ENCODE results near the gene MAD2L1BP.

- no peak for TF ChIP-seq ZNF317 (CRISPR knock-in tag; IDR thresholded peaks at IDR 0.05; ENCODE audit: borderline replicate concordance, low read depth)
- TF ChIP-seq MAX (CRISPR knock-in tag; IDR thresholded peaks at IDR 0.05): no peak
- TF ChIP-seq HMGXB4 (CRISPR knock-in tag; IDR thresholded peaks at IDR 0.05): no peak
- no peak for TF ChIP-seq SP1 (CRISPR knock-in tag; conservative IDR thresholded peaks at IDR 0.05)
- no peak for TF ChIP-seq NR2C2 (CRISPR knock-in tag; IDR thresholded peaks at IDR 0.05)
- no peak for TF ChIP-seq KAT7 (CRISPR knock-in tag; IDR thresholded peaks at IDR 0.05; ENCODE audit: borderline replicate concordance)
- no peak for TF ChIP-seq CTCF (IDR thresholded peaks at IDR 0.05)
- TF ChIP-seq ZNF121 (CRISPR knock-in tag; IDR thresholded peaks at IDR 0.05): no peak
- no peak for TF ChIP-seq ETV6 (CRISPR knock-in tag; IDR thresholded peaks at IDR 0.05)
- no peak for TF ChIP-seq E2F5 (CRISPR knock-in tag; IDR thresholded peaks at IDR 0.05)
- TF ChIP-seq CREB1 (CRISPR knock-in tag; IDR thresholded peaks at IDR 0.05): no peak
- TF ChIP-seq ZSCAN18 (CRISPR knock-in tag; IDR thresholded peaks at IDR 0.05): no peak
Measured at GRCh38 chr6:43614396-43614730, 21.3 kb upstream of the MAD2L1BP start.

Data from WTC11 (cell line).